EH (cell line): ENCODE results near the gene ZFYVE28.
A peak's percentile ranks its signal among the peaks of the same experiment; 100 is the strongest.
"Not testable (repeated sequence)": the region's sequence is repeated elsewhere in the genome, so short reads cannot be mapped to it uniquely, and the experiment has no call there.

Experiments used
- DNase-seq: peaks from one replicate; pipeline ENCODE4 v3.0.0-alpha.2; 2015; ENCODE audit warnings: low read depth

Gene ZFYVE28

DNA sequence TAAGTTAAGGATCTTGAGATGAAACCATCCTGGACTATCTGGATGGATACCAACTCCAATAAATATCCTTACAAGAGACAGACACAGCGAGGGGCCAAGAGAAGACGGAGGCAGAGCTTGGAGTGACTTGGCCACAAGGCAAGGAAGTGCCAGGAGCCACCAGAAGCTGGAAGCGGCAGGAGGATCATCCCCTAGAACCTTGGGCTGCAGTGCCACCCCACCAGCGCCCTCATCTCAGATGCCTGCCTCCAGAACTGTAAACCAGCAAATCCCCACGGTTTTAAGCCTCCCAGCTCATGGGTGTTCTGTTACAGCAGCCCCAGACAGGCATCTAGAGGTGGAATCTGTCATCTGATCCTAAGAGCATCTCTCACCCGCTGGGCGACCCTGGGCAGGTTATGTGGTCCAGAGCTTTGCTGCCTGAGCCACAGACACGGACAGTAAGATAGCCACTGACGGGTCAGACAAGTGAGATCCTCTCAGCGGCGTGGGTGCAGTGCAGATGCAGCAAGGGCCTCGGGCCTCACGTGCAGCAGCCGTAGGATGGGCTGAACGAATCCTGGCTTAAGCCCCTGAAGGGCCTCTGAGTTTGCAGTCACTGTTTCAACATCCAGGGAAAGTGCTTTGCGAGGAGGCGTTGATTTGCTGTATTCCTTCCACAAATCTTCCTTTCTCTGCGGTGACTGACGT lies 131.4 kb downstream of the ZFYVE28 start:
- DNase-seq = no peak

DNA sequence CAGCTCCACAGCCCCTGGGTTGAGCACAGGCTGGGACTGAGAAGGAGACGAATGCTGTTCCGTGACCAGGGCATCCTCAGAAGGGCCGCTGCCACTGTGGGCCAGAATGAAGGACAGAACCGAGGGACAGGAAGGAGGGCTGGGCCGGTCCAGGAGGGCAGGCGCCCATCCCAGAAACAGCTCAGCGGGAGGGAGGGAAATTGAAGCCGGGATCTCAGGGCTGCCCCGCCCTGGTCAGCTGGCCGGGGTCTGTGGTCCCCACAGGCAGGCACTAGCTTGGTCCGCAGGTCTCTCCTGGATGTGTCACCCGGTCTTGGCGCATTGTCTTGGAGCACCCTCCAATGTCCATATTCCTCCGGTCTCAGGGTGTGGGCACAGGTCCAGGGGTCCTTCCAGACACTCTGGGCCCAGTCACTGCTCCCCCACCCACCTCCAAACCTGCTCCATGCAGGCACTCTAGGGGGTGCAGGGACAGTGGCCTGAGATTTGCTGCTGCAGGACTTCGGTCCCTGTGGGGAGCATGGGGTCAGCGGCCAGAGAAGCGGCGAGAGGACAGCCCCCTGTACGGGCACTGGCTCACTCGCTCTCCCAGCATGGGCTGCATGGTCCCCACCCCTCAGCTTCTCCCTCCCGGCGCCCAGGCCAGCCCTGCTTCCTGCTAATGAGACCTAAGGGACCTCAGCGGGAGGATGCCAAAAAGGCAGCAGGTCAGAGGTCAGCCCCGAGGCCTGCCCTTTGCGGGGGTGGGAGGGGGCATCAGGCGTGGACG lies 132.6 kb downstream of the ZFYVE28 start:
- DNase-seq = no peak

DNA sequence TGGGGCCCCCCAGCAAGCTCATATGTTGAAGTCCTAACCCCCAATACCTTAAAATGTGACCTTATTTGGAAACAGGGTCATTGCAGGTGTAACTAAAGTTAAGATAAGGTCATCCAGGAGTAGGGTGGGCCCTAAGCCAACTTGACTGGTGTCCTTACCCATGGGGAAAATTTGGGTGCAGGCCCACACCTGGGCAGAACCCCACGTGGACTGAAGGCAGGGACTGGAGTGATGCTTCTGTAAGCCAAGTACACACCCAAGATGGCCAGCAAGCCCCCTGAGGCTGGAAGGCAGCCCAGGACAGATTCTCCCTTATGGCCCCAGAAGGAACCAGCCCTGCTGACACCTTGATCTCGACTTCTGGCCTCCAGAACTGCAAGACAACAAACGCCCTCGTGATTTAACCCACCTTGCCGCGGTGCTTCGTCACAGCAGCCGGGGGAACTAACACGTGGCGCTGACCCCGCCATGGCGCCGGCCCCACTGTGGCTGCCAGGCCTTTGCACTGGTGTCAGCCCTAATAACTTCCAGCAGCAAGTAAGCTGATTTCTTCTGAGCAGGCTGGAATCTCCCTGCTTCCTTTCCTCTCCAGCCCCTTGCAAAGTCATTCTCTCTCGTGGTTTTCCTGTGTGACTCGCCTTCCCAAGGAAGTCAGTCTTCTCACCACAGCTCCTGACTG lies 133.4 kb downstream of the ZFYVE28 start:
- peak; percentile 64 for DNase-seq

DNA sequence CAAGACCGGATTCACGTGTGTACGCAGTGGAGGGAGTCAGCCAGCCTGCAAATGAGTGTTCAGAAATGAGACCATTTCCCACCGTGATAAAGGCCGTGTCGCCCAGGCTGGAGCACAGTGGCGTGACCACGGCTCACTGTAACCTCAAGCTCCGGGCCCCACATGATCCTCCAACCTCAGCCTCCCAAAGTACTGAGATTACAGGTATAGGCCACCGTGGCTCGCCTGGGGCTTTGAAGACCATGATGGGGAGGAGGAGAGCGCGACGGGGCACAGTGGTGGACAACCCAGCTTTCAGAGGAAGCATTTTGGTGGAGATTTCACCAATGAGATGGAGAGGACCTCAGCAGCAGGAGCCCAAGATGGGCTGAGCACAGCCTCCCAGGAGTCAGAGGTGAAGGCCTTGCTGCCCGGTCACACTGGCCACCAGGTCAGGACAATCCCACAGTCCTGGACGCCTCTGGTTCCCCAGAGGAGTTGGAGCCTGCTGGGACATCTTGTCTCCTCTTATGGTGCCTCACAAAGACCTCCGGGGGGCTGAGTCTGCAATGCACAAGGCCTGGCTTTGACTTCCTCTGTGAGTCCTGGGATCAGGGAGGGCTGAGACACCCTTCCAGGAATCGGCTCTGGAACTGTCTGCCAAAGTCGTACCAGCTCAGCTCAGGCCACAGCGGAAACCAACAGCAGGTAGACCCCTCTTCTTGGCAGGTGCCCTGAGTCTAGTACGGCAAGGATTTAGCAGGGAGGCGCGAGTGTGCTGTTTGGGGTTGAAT lies 134.1 kb downstream of the ZFYVE28 start:
- no peak for DNase-seq

DNA sequence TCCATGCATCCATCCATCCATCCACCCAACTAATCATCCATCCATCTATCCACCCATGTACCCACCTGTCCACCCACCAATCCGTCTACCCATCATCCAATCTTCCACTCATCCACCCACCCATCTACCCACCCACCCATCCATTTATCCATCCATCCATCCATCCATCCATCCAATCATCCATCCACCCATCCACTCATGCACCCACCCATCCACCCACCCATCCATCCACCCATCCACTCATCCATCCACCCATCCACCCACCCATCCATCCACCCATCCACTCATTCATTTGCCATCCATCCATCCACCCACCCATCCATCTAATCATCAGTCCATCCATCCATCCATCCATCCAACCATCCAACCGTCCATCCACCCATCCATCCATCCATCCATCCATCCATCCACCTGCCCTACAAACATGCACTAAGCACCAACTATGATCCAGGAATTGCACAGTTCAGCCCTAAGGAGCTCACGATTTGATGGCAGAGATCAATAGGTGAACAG lies 135.2 kb downstream of the ZFYVE28 start:
- DNase-seq = no peak

DNA sequence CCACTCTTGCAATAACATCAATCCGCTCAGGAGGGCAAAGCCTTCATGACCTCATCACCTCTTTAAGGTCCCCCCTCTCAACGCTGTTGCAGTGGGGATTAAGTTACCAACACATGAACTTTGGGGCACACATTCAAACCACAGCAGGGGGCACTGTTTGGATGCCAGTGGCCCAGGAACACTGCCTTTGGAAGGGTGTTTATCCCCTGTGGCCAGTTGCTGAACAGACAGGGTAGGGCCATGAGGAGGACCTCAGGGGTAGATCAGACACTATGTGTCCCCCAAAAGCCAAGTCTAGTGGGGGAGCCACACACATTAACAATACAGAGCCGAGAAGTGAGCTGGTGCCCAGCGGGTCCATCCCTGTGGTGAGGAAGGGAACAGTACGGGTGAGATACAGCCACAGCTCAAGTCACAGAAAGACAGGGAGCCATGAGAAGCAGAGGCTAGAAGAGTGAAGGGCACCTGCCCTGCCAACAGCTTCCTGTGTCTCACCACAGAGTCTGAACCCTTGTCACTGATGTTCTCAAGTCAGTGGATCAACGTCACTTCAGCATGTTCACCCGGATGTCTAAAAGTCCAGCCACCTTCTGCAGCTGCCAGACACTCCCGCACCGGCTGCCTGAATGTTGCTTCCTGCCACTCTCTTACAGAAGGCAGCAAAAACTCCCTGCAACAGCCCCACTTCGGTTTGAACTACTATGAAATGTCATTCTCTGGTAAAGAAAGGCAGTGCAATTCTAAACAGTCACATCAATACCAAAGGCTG lies 136.7 kb downstream of the ZFYVE28 start:
- DNase-seq = no peak

DNA sequence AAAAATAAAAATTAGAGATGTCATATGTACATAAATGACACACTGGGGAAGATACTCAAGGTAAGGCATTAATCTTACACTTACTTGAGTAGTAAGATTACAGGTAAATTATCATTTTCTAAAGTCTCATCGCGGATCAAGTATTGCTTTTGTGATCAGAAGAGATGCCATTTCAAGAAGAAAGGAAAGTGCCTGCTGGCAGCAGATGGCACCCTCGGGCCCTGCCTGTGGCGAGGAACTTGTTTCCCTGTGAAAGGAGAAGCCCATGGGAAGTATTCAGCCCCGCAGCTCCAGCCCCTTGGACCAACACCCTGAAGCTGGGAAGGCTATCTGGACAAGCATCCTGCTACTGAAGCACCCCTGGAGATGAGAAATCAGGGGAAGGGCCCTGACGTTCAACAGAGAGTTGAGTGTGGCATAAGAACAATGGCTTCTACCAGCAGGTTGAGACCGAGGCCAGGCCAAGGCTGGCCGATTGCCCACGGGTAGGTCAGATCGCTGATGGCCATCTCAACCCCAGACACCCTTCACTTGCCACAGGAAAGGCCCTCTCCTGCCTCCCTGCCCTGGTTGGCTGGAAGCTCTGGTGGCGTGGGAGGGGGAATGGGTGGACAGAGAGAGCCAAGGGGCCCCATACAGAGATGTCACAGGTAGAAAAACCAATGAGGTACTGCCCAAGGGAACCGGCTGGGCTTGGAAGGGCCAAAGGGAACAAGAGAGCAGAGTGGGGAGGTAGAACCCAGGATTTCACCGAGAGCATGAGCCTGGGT lies 137.7 kb downstream of the ZFYVE28 start:
- peak; percentile 15 for DNase-seq

DNA sequence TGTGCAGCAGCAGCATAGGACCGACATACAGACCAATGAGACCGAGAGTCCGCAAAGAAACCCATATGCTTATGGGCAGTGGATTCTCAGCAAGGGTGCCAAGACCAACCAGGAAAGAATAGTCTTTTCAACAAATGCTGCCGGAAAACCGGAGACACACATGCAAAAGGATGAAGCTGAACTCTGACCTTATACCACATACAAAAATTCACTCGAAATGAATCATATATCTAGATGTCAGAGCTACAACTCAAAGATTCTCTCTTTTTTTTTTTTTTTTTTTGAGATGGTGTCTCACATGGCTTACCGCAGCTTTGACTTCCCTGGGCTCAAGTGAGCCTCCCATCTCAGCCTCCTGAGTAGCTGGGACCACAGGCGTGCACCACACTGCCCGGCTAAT lies 140.5 kb downstream of the ZFYVE28 start:
- DNase-seq = peak; percentile 30

DNA sequence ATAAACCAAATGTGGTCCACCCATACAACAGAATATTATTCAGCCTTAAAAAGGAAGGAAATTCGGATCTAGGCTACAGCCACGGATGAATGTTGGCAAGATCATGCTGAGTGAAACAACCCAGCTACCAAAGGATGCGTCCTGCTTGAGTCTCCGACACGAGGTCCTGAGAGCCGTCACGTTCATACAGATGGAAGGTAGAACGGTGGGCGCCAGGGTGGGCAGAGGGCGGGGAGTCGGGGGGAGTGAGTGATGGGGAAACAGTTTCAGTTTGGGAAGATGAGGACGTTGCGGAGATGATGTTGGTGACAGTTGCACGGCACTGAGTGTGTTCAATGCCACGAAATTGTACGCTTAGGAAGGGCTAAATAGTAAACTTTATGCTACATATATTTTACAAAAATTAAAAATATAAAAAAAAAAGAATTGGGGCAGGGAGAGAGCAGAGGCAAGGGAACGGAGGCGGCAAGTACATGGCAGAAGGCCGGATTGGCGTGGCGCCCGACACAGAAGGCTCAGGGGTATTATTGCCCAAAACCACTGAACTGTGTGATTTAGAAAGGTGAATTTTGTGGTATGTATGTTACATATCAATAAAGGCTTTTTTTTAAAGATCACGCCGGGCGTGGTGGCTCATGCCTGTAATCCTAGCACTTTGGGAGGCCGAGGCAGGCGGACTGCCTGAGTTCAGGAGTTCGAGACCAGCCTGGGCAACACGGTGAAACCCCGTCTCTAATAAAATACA lies 141.7 kb downstream of the ZFYVE28 start:
- DNase-seq = no peak

DNA sequence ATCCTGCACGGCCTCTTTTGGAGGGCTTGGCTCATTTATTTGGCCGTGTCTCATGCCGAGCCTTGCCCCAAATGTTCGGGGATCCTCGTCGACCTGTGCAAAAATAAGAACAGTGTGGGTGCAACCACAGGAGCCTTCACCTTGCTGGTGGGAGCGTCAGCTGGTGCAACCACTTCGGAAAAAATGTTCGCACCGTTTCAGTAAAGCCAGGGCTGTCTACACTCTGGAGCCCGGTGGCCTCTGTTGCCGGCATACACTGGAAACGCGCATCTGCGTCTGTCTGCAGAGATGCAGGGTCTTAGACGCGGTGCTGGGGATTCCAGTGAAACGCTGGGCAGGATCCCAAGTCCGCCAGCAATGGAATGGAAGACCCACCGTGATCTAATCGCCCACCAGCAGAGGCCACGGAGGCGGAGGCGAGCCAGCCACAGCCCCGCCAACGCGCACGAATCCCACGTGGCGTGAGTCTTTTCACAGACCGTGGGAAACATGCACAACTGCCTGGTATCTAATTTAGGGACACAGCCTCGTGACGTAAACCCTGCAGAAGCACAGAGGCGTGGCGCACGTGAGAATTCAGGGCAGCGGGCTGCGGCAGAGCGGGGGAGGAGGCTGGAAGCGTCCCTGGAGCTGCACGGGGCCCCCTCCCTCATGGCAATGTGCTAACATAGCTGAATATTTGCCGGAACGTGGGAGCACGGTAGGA lies 142.7 kb downstream of the ZFYVE28 start:
- no peak for DNase-seq

DNA sequence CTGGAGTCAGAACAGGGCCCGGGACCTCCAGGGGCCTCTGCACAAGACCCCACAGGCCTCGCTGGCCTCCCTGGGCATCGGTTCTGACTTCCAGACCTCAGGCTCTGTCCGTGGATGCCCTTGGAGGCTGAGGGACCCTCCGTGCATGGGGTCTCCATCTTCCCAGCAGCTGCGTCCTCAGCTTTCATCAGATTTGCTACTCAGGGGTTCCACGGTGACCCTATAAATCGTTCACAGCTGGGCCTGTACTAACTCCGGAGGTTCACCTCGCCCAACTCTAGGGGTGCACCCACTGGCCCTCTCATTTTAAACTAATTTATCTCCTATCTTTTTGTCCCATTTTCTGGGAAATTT lies 143.4 kb downstream of the ZFYVE28 start:
- DNase-seq = not testable (repeated sequence)

DNA sequence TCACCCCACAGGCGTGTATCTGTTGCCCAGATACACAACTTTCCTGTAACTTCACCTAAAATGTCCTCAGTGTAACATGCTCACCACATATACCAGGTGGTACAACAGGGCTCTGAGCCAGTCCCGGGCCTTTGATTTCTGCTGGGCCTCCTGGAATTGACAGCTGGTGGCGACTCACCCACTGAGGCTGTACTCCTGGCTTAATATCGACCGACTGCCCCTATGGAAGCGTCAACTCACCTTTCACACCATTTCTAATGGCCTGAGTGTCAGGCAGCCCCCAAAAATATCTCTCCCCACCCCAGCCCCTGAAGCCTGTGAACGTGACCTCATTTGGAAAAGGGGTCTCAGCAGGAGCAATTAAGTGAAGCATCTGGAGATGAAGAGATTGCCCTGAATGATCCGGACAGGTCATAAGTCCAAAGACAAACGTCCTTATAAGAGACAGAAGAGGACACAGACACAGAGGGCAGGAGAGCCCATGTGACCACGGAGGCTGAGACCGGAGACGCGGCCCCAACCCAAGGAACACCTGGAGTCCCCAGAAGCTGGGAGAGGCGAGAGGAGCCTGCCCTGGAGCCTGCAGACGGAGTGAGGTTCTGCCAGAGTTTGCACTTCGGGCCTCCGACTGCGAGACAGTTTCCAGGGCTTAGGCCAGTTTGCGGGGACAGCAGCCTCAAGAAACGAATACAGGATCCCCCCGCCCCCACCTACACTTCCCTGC lies 144.0 kb downstream of the ZFYVE28 start:
- no peak for DNase-seq

DNA sequence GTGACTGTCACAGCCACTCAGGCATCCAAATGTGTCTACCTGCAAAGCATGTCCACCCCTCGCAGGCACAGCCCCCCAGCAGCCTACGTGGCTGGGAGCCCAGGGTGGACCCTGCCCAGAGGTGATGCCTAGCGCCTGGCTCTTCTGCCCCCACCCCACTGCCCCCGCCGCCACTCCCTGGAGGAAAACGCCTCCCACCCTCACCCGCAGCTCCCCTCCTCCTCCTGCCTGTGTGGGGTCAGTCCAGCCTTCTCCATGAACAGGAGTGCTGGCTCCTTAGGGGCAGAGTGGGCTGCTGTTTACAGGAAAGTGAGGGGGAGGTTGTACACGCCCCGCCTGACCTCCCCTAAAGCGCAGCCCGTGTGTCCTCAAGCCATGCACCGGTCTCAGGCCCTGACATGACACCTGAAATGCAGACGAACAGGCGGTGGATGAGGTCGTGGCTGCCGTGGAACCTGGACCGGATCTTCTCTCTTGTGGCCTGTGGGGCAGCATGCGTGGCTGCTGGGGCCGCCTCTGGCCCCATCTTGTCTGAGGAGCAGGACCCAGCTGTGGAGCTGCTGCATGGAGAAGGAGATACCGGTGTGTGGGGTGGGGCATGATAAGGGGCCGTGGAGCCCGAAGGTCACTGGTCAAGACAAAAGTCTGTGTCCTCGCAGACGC lies 144.7 kb downstream of the ZFYVE28 start:
- no peak for DNase-seq

DNA sequence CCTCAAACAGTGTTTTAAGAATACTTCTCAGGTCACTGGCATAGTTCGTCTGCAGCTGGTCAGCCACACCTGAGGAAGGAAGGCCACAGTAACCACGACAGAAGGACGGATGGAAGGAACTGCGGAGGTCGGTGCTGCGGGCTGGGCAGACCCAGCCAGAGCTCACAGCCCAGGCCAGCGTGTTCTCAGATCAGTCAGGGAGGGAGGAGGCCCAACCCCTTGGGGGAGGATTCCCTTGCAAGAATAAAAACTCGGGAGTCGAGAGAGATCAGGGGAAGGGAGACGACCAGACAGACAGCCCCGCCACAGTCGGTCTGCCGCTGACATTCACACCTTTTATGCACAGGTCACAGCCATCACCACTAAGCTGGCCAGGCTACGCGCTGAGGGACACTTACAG lies 145.2 kb downstream of the ZFYVE28 start:
- no peak for DNase-seq

DNA sequence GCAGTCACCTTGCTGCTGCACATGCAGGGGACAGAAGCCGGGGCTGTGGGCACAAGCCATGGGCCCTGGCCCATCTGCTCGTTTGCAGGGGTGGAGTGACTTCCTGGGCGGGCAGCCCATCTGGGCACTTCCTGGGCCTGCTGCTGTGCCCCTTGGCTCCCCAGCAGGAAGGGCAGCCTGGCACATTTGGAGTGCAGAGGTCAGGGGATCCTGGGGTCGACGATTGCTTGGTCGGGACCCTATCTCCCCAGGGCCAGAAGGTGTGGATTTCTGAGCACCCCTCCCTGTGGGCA lies 145.7 kb downstream of the ZFYVE28 start:
- DNase-seq = no peak

DNA sequence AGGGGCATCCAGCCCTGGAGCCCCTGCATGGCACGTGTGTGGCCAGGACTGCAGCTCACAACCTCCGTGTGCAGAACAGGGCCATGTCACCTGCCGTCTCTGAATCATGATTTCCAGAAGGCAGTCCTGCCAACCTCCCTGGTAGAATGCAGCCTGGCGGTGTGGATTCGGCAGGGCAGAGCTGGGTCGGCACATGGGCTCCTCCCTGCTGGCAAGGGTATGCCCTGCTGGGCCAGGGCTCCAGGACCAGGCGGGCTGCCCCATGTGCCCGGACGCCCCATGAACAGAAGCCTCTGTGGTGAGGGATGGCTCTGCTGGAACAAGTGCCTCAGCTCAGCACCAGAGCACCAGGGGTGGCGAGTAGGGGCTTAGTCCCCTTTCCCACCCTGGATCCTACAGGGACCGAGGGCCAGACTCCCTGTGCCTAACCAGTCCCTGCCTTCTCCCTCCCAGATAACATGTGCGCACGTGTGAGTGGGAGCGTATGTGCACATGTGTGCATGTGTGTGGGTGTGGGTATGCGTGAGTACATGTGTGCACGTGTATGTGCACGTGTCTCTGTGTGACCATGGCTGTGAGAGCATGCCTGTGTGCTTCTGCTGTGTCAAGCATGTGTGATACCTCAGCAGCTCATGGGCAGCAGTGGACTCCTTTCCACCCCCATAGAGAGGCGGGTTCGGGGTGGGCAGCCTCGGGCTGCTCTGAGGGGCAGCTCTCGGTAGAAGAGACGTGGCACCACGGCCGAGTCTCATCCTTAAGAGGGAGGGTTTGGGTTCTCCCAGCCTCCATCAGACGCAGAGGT lies 146.2 kb downstream of the ZFYVE28 start:
- DNase-seq = no peak

DNA sequence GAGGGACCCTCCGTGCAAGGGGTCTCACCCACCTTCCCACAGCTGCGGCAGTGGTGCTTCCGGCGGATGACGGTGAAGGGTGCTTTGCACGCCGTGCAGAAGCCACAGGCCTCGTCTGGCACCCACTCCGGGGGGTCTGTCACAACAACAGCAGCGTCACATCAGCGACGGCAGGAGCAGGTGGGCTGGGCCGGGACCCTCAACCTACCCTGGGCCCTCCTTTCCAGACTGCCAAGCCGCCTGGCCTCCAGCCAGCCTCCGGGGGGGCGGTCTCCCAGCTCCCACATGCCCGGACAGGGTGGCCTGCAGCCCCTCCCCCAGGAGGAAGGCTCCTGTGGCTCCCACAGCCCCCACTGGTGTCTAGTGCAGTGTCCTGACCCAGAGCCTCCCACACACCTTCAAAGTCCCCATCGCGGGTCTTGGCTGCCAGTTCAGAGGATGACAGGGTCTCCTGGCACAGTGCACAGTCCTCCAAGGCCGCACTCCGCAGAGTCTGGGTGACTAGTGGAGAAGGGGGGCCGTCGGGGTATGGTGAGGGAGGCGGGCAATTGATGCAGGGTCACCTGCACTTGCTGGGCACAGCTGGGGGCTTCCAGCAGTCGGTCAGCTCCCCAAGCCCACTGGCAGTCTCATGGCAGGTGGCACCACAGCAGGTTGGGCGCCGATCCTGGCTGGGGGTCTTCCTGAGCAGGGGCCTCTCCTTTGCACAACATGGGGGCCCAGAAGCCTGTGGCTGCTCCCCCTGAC lies 147.0 kb downstream of the ZFYVE28 start:
- no peak for DNase-seq
